K562 (cell line): Measurements from ENCODE around the gene PRKAG2. TPM values are rescaled to one million over a fixed set of nuclear protein-coding genes. Genes with fewer than 3 reads are reported as not detected.

Source experiments
- ARID2 ChIP-seq: fragments of 450-650 bp; IDR thresholded peaks from 2 replicates; pipeline ENCODE4 v1.6.1; 2017; ENCODE audit warnings: antibody characterized with exemption, mild to moderate bottlenecking
- BHLHE40 ChIP-seq: IDR thresholded peaks from 2 replicates; pipeline ENCODE4 v1.6.1; 2011; ENCODE audit warnings: low read length, improper control_type of control experiment
- CEBPG ChIP-seq, 3 experiments: fragments of 200-800 bp in 1 of 3; sonication (Bioruptor generic) in 1 of 3; sonication (generic) in 1 of 3; formaldehyde crosslinking in 1 of 3; IDR thresholded peaks in 2 of 3; conservative IDR thresholded peaks in 1 of 3; 2 replicates each; pipeline versions ENCODE4 v1.6.1 to v1.8.0; 2016 to 2022; ENCODE audit warnings: missing compliant biosample characterization in 2 of 3, missing genetic modification characterization in 2 of 3, mild to moderate bottlenecking in 1 of 3, missing genetic modification reagents in 1 of 3
- CSDE1 ChIP-seq, 2 experiments: fragments of 450-650 bp; IDR thresholded peaks; 2 replicates each; pipeline ENCODE4 v1.6.1; 2016; ENCODE audit warnings: mild to moderate bottlenecking in 1 of 2
- CTBP1 ChIP-seq: fragments of 450-650 bp; IDR thresholded peaks from 2 replicates; pipeline ENCODE4 v1.6.1; 2016; ENCODE audit warnings: borderline replicate concordance
- HDAC1 ChIP-seq, 2 experiments: fragments of 450-650 bp; IDR thresholded peaks; 2 replicates each; pipeline ENCODE4 v1.6.1; 2016 to 2017; ENCODE audit warnings: inconsistent platforms in 1 of 2, mild to moderate bottlenecking in 1 of 2, moderate library complexity in 1 of 2
- HNRNPH1 ChIP-seq: fragments of 200-400 bp; formaldehyde crosslinking; optimal IDR thresholded peaks from 2 replicates; pipeline ENCODE3; 2017; ENCODE audit warnings: low read depth, mild to moderate bottlenecking, low read length, moderate library complexity
- MBD2 ChIP-seq: sonication (generic); IDR thresholded peaks from 2 replicates; pipeline ENCODE4 v1.6.1; 2016; ENCODE audit warnings: low read depth, borderline replicate concordance
- NELFE ChIP-seq: IDR thresholded peaks from 2 replicates; pipeline ENCODE4 v1.6.1; 2011; ENCODE audit warnings: mild to moderate bottlenecking; ENCODE audit not compliant: insufficient read depth, insufficient read length
- NR2F6 ChIP-seq: fragments of 450-650 bp; formaldehyde crosslinking; IDR thresholded peaks from 2 replicates; pipeline ENCODE4 v1.4.0; 2020; ENCODE audit warnings: mild to moderate bottlenecking
- RUNX1 ChIP-seq: sonication (generic); IDR thresholded peaks from 2 replicates; pipeline ENCODE4 v1.6.1; 2016; ENCODE audit warnings: antibody characterized with exemption, low read depth
- SIRT6 ChIP-seq: IDR thresholded peaks from one replicate; pipeline ENCODE4 v1.6.1; 2012; ENCODE audit warnings: low read depth, mild to moderate bottlenecking, control low read depth, inconsistent platforms, low read length, moderate library complexity
- SREBF2 ChIP-seq: sonication (generic); formaldehyde crosslinking; IDR thresholded peaks from 2 replicates; pipeline ENCODE4 v1.4.0; 2020; ENCODE audit warnings: mild to moderate bottlenecking, missing genetic modification reagents
- SRSF9 ChIP-seq: fragments of 200-400 bp; formaldehyde crosslinking; IDR thresholded peaks from 2 replicates; pipeline ENCODE4 v1.6.1; 2017; ENCODE audit warnings: low read depth, low read length, borderline replicate concordance
- STAT5B ChIP-seq: fragments of 250-450 bp; sonication (Bioruptor Pico); IDR thresholded peaks from 2 replicates; pipeline ENCODE4 v1.8.0; 2021; ENCODE audit warnings: mild to moderate bottlenecking, inconsistent platforms
- ZBTB17 ChIP-seq: fragments of 450-650 bp; formaldehyde crosslinking; IDR thresholded peaks from 2 replicates; pipeline ENCODE4 v1.4.0; 2020; ENCODE audit warnings: mild to moderate bottlenecking
- ZC3H4 ChIP-seq: sonication (generic); formaldehyde crosslinking; IDR thresholded peaks from 2 replicates; pipeline ENCODE4 v1.9.0; 2021; ENCODE audit warnings: missing genetic modification reagents, borderline replicate concordance
- ZNF24 ChIP-seq: fragments of 450-650 bp; IDR thresholded peaks from 2 replicates; pipeline ENCODE4 v1.6.1; 2016
- ZNF551 ChIP-seq: fragments of 250-450 bp; sonication (Bioruptor Pico); IDR thresholded peaks from 2 replicates; pipeline ENCODE4 v1.5.0; 2021; ENCODE audit warnings: mild to moderate bottlenecking, moderate library complexity
- polyA plus RNA-seq, 8 experiments: library from polyadenylated mRNA; depleted of rRNA in 4 of 8; stranded (reverse) in 5 of 8; unstranded in 3 of 8; fragments of >200 nt; fragmentation: Nextera tagmentation in 2 of 8; fragmentation: Illumina TruSeq in 1 of 8; extraction: Ambion mirVana in 2 of 8; extraction: Trizol in 1 of 8; gene quantifications; 2 replicates each; pipeline versions ENCODE4 v1.2.1 to v1.2.3, GENCODE V29; 2011 to 2014; ENCODE audit warnings: inconsistent platforms in 1 of 8, missing spikeins in 1 of 8
- total RNA-seq, 7 experiments: library from RNA; depleted of rRNA in 6 of 7; stranded (reverse); fragments of >200 nt in 6 of 7; fragmentation: Illumina TruSeq in 2 of 7; extraction: Trizol in 2 of 7; gene quantifications; 2 replicates each; pipeline versions ENCODE4 v1.2.1 to v1.2.3, GENCODE V29; 2011 to 2021; ENCODE audit warnings: low replicate concordance in 1 of 7
- TF ChIP-seq, protein P1 (sequence below): fragments of 250-450 bp; sonication (Bioruptor Pico); IDR thresholded peaks from 2 replicates; pipeline ENCODE4 v1.8.0; 2022; ENCODE audit warnings: moderate library complexity, mild to moderate bottlenecking, inconsistent platforms
- TF ChIP-seq, protein P2 (sequence below): fragments of 450-650 bp; IDR thresholded peaks from 2 replicates; pipeline ENCODE4 v1.6.1; 2018; ENCODE audit not compliant: partially characterized antibody
- TF ChIP-seq, protein P3 (sequence below): fragments of 450-650 bp; IDR thresholded peaks from 2 replicates; pipeline ENCODE4 v1.6.1; 2016
- TF ChIP-seq, protein P4 (sequence below): fragments of 250-450 bp; sonication (Bioruptor Pico); IDR thresholded peaks from 2 replicates; pipeline ENCODE4 v1.4.0; 2020; ENCODE audit warnings: mild to moderate bottlenecking, moderate library complexity, borderline replicate concordance

Gene PRKAG2
- total and polyA plus RNA-seq, 9 of the 15 experiments (the other 6 are each of a cell fraction or from before 2014, with no cell fraction given), result 0.99 to 5.6 (median 3.3) TPM

DNA sequence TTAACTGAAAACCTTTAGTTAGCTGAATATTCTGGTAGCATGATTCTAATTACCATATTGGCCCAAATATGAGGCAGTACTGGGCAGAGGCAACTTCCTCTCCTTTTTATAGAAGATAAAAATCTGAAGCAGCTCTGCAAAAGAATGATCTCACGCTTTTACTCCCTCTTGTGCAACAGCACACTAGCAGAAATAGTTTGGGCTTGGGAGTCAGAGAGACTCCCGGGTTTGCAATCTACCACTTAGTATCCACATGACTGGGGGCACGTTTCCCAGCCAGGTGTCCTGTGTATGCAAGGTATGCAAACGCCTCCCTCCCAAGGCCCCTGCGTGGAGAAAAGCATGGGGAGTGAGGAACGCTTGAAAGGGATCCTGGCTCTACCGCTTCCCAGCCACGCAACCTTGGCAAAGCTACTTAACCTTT lies 310.0 kb downstream of the PRKAG2 start (continued):
- TF ChIP-seq CSDE1 (IDR thresholded peaks at IDR 0.05) (no peak), SRSF9 (no peak), ZNF551 (CRISPR knock-in tag) (no peak), ZC3H4 (no peak), RUNX1 (no peak), CTBP1 (no peak), ZNF24 (no peak), NR2F6 (CRISPR knock-in tag) (no peak), BHLHE40 (0 out of 2 replicates have a peak, but pooled peaks have one; percentile 12), ARID2 (no peak), MBD2 (no peak), SIRT6 (no peak), ZBTB17 (CRISPR knock-in tag) (no peak), HNRNPH1 (no peak), SREBF2 (CRISPR knock-in tag) (no peak), HDAC1 (IDR thresholded peaks at IDR 0.05) (no peak), CEBPG (CRISPR knock-in tag; IDR thresholded peaks at IDR 0.05) (peak; percentile 53; the same call in 1 of the 2 replicates), CEBPG (tag; conservative IDR thresholded peaks at IDR 0.05 in 1 of 2, IDR thresholded peaks at IDR 0.05 in 1 of 2) (peak; percentile 90 to 95), NELFE (no peak), STAT5B (no peak)
- TF ChIP-seq, protein P1, sequence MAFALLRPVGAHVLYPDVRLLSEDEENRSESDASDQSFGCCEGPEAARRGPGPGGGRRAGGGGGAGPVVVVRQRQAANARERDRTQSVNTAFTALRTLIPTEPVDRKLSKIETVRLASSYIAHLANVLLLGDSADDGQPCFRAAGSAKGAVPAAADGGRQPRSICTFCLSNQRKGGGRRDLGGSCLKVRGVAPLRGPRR, result no peak
- TF ChIP-seq, protein P2, sequence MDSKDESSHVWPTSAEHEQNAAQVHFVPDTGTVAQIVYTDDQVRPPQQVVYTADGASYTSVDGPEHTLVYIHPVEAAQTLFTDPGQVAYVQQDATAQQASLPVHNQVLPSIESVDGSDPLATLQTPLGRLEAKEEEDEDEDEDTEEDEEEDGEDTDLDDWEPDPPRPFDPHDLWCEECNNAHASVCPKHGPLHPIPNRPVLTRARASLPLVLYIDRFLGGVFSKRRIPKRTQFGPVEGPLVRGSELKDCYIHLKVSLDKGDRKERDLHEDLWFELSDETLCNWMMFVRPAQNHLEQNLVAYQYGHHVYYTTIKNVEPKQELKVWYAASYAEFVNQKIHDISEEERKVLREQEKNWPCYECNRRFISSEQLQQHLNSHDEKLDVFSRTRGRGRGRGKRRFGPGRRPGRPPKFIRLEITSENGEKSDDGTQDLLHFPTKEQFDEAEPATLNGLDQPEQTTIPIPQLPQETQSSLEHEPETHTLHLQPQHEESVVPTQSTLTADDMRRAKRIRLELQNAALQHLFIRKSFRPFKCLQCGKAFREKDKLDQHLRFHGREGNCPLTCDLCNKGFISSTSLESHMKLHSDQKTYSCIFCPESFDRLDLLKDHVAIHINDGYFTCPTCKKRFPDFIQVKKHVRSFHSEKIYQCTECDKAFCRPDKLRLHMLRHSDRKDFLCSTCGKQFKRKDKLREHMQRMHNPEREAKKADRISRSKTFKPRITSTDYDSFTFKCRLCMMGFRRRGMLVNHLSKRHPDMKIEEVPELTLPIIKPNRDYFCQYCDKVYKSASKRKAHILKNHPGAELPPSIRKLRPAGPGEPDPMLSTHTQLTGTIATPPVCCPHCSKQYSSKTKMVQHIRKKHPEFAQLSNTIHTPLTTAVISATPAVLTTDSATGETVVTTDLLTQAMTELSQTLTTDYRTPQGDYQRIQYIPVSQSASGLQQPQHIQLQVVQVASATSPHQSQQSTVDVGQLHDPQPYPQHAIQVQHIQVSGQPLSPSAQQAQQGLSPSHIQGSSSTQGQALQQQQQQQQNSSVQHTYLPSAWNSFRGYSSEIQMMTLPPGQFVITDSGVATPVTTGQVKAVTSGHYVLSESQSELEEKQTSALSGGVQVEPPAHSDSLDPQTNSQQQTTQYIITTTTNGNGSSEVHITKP, result no peak
- TF ChIP-seq, protein P3, sequence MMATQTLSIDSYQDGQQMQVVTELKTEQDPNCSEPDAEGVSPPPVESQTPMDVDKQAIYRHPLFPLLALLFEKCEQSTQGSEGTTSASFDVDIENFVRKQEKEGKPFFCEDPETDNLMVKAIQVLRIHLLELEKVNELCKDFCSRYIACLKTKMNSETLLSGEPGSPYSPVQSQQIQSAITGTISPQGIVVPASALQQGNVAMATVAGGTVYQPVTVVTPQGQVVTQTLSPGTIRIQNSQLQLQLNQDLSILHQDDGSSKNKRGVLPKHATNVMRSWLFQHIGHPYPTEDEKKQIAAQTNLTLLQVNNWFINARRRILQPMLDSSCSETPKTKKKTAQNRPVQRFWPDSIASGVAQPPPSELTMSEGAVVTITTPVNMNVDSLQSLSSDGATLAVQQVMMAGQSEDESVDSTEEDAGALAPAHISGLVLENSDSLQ, result no peak
- TF ChIP-seq, protein P4, sequence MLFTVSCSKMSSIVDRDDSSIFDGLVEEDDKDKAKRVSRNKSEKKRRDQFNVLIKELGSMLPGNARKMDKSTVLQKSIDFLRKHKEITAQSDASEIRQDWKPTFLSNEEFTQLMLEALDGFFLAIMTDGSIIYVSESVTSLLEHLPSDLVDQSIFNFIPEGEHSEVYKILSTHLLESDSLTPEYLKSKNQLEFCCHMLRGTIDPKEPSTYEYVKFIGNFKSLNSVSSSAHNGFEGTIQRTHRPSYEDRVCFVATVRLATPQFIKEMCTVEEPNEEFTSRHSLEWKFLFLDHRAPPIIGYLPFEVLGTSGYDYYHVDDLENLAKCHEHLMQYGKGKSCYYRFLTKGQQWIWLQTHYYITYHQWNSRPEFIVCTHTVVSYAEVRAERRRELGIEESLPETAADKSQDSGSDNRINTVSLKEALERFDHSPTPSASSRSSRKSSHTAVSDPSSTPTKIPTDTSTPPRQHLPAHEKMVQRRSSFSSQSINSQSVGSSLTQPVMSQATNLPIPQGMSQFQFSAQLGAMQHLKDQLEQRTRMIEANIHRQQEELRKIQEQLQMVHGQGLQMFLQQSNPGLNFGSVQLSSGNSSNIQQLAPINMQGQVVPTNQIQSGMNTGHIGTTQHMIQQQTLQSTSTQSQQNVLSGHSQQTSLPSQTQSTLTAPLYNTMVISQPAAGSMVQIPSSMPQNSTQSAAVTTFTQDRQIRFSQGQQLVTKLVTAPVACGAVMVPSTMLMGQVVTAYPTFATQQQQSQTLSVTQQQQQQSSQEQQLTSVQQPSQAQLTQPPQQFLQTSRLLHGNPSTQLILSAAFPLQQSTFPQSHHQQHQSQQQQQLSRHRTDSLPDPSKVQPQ (CRISPR knock-in tag), result no peak
